GM18907 (cell line): ENCODE data around the gene GNG3.

Experiments used
- ATAC-seq: cut with Tn5 transposase; IDR thresholded peaks from one replicate; pipeline ENCODE4 v1.9.1; 2021; ENCODE audit warnings: mild to moderate bottlenecking, moderate library complexity; ENCODE audit not compliant: unreplicated experiment

GNG3 gene

DNA sequence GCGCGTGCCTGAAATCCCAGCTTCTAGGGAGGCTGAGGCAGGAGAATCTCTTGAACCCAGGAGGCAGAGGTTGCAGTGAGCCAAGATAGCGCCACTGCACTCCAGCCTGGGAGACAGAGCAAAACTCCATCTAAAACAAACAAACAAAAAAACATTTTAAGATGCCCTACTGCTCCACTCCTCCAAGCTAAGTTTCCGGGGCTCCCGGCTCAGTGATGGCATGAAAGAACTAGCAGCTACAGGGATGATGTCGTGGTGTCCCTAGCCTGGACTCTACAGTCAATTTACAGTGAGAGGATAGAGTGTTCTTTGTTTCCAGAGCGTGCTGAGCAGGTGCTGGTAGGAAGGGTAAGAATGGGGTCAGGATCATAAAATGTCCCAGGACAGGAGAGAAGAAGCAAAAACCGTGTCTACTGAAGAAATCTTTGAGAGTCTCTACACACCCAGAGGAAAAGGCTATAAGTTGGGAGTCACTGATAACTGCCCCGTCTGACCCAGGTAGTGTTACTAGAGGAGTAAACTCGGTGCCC is 47.7 kb downstream of the GNG3 start:
- no peak for ATAC-seq

DNA sequence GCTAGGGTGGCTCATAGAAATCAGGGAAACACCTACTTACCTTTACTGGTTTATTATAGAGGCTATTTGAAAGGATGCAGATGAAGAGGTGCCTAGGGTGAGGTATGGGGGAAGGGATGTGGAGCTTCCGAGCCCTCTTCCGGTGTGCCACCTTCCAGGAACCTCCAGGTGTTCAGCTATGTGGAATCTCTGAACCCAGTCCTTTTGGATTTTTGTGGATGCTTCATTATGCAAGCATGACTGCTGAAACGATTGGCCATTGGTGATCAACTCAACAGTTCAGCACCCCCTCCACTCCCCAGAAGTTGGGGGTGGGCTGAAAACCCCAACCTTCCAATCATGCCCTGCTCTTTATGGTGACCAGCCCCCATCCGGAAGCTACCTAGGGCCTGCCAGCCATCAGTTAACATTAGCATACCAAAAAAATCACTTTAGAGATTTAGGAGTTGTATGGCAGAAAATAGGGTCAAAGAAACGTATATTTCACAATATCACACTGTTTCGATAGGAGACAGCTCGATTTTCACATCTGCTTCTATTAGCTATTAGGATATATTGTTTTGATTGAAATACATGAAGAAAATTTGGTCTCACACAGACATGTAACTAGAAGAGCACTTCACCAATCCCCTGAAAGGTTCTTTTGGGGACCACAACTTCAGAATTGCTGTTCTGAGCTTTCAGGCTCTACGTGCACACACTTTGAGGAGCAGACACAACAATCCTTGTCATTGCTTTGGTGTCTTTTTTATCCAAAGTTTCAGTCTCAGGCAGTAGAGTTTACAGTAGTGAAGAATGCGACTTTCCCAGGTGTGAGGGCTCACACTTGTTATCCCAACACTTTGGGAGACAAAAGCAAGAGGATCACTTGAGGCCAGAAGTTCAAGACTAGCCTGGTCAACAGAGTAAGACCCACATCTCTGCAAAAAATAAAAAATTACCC is 50.6 kb downstream of the GNG3 start:
- no peak for ATAC-seq
